ENCODE results near the gene CDH4. TPM values are rescaled to one million over a fixed set of nuclear protein-coding genes. Genes with fewer than 3 reads are reported as not detected.

The CDH4 gene
- total and polyA plus RNA-seq, 2 of the 8 experiments (the other 6 are each of a cell fraction or from before 2014, with no cell fraction given) = 4.3 to 7.9 TPM

DNA sequence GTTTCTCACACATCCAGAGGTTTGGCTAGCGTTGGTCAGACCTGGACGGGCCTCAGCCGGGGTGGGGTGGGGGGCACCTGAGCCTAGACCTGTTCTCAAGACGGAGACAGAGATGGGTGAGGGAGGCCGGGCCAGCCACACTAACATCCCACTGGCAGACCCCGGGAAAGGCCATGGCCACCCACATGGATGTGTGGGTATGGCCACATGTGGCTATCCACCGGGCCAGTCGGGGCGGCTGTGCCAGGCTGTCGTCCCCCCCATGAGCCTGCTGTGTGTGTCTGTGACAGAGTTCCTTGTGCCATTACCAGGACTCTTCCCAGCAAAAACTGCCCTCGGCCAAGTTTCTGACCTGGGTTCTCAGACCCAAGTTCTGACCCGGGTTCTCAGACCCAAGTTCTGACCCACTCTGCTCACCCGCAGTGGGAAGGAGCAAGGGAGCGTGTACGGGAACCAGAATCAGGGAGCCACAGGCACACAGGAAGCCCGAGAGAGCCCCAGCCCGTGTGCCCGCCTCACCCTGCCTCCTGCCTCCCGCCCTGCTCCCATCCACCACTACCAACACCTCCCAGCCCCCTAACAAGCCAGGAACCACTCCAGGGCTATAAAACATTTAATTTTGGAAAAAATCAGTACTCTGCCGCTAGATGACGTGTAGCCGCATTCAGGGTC, 558.1 kb downstream of the CDH4 start:
- H3K4ac ChIP-seq (replicated peaks; ENCODE audit: insufficient read length, low read depth, low read length) = no peak overlapping the region
- H2AFZ ChIP-seq (ENCODE audit: low read length) = no peak overlapping the region
- H2BK15ac ChIP-seq (ENCODE audit: low read length) = no peak overlapping the region
- FAIRE-seq (no peak), DNase-seq (ENCODE audit: low read depth in 1 of 2, low spot score in 2 of 2) (no peak)
- H3K4me1 ChIP-seq (replicated peaks in 1 of 4; ENCODE audit: control insufficient read depth in 3 of 4, insufficient read depth in 4 of 4, low read length in 3 of 4) = no peaks in the 10 kb centered on the region
- no peaks in the 10 kb centered on the region for H3K36me3 ChIP-seq (ENCODE audit: control insufficient read depth in 2 of 4, insufficient read depth in 4 of 4, low read length in 3 of 4)
- ChIA-PET POLR2A (ENCODE audit: partially characterized antibody) (no interaction called here), CTCF (ENCODE audit: partially characterized antibody) (interaction anchor here (0.9 to 1.2 kb wide), 2 partner anchors 54 to 85 kb away, joined by 3 read pairs; no protein-coding TSS in a partner anchor)
- H3K9ac ChIP-seq (replicated peaks in 1 of 4; ENCODE audit: extremely low read depth in 1 of 4, low read depth in 3 of 4, low read length in 3 of 4) = no peak overlapping the region
- H2BK5ac ChIP-seq (ENCODE audit: low read depth, low read length) = no peak overlapping the region
- no peak overlapping the region for H2BK12ac ChIP-seq (ENCODE audit: low read depth, low read length)
- no peaks in the 10 kb centered on the region for H3K79me1 ChIP-seq (ENCODE audit: low read depth, low read length)
- H4K5ac ChIP-seq (ENCODE audit: insufficient read length, low read depth, low read length) = no peak overlapping the region
- no peak overlapping the region for H3K18ac ChIP-seq (ENCODE audit: extremely low read depth, low read length)
- no peak overlapping the region for H3K4me2 ChIP-seq (ENCODE audit: insufficient read depth in 1 of 2, low read depth in 2 of 2, low read length in 2 of 2)
- H3K79me2 ChIP-seq (ENCODE audit: control insufficient read depth in 1 of 2, insufficient read depth in 2 of 2, low read length in 2 of 2) = no peaks in the 10 kb centered on the region
- no peak overlapping the region for H2BK20ac ChIP-seq (ENCODE audit: low read length)
- no peak overlapping the region for H3K14ac ChIP-seq (ENCODE audit: insufficient read length)
- no peak overlapping the region for H3K56ac ChIP-seq (replicated peaks; ENCODE audit: insufficient read length, low read depth, low read length)
- H3K9me3 ChIP-seq (ENCODE audit: insufficient read depth in 2 of 2, low read depth in 1 of 2, low read length in 1 of 2) = no peaks in the 10 kb centered on the region
- no peak overlapping the region for H3K23ac ChIP-seq (ENCODE audit: insufficient read length)
- no peak overlapping the region for H4K8ac ChIP-seq (ENCODE audit: extremely low read depth, insufficient read depth, low read length)
- no peaks in the 10 kb centered on the region for H3K23me2 ChIP-seq (ENCODE audit: low read depth, low read length)
- H3K27ac ChIP-seq (ENCODE audit: low read depth, low read length) = no peak overlapping the region
- no peak overlapping the region for H2AK5ac ChIP-seq (ENCODE audit: low read depth, low read length)
- TF ChIP-seq CHD2 (IDR thresholded peaks at IDR 0.05; ENCODE audit: low read length) (no peak), RNF2 (IDR thresholded peaks at IDR 0.05; ENCODE audit: borderline replicate concordance, low read depth, low read length, missing control alignments, poor library complexity, severe bottlenecking) (no peak), POLR2A (IDR thresholded peaks at IDR 0.05; ENCODE audit: control extremely low read depth in 1 of 2, low read depth in 2 of 2, low read length in 2 of 2) (no peak), CHD1 (IDR thresholded peaks at IDR 0.05; ENCODE audit: low read depth, low read length) (no peak), BACH1 (IDR thresholded peaks at IDR 0.05; ENCODE audit: low read length) (no peak), MAFK (IDR thresholded peaks at IDR 0.05; ENCODE audit: low read depth, low read length) (no peak), BCL11A (IDR thresholded peaks at IDR 0.05; ENCODE audit: low read depth in 2 of 2, low read length in 2 of 2) (no peak)
- H4K20me1 ChIP-seq (replicated peaks in 1 of 2; ENCODE audit: control insufficient read depth in 1 of 2, insufficient read depth in 2 of 2, low read length in 2 of 2) = peaks cover 0 to 7% of the 10 kb centered on the region in 2 experiments
- H3K27me3 ChIP-seq (replicated peaks in 1 of 4; ENCODE audit: control insufficient read depth in 3 of 4, extremely low read depth in 1 of 4, insufficient read depth in 3 of 4, low read length in 3 of 4) = peaks cover 0 to 5% (median 0%) of the 10 kb centered on the region in 4 experiments; a peak in 3 of 7 replicates
- 92% methylated on average over 20 of the region's 22 CpGs; no CpG with 5 or more reads in 1 of the 2 experiments for WGBS, 2 experiments (ENCODE audit: extremely low coverage in 1 of 2, insufficient coverage in 1 of 2, insufficient read length in 1 of 2, insufficient replicate concordance in 2 of 2, low coverage in 1 of 2, low lambda C conversion rate in 2 of 2, missing lambda C conversion rate in 1 of 2)
- H3K4me3 ChIP-seq (ENCODE audit: extremely low read depth in 1 of 4, insufficient read depth in 2 of 4, low read depth in 3 of 4, low read length in 4 of 4) = no peak overlapping the region
- no peak overlapping the region for H4K91ac ChIP-seq (replicated peaks; ENCODE audit: insufficient read length, low read length)
- H2BK120ac ChIP-seq (replicated peaks; ENCODE audit: low read depth, low read length) = no peak overlapping the region

Measured in H1 (cell line).